WTC11 (cell line): ENCODE data around the gene FBRSL1.

Experiments
- CBFB ChIP-seq: sonication (generic); formaldehyde crosslinking; IDR thresholded peaks from 2 replicates; pipeline ENCODE4 v1.8.1; 2022; ENCODE audit warnings: mild to moderate bottlenecking, low read depth, missing genetic modification reagents
- SMAD4 ChIP-seq: sonication (generic); formaldehyde crosslinking; IDR thresholded peaks from 2 replicates; pipeline ENCODE4 v1.8.0; 2022; ENCODE audit warnings: mild to moderate bottlenecking, missing genetic modification reagents
- SP1 ChIP-seq: sonication (generic); formaldehyde crosslinking; conservative IDR thresholded peaks from 2 replicates; pipeline ENCODE4 v1.8.1; 2022; ENCODE audit warnings: missing genetic modification reagents
- TF ChIP-seq, protein P1 (sequence below): sonication (generic); formaldehyde crosslinking; IDR thresholded peaks from 2 replicates; pipeline ENCODE4 v1.8.1; 2023; ENCODE audit warnings: mild to moderate bottlenecking, missing genetic modification reagents

DNA sequence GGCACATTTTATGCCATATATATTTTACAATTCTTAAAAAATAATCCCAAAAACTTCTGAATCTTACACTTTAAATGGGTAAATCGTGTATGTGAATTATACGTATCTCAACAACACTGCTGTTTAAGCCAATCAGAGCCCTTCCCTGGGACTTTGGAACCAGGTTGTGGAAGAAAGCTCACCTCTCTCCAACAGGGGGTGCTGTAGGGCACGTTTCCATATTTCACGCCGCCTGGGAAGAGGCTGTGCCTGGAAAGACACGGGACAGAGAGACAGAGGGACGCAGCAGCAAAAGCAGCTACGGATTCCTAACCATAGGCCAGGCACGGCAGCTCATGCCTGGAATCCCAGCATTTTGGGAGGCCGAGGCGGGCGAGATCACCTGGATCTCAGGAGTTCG lies 29.4 kb upstream of the FBRSL1 start:
- no peak for TF ChIP-seq CBFB (CRISPR knock-in tag)
- TF ChIP-seq, protein P1, sequence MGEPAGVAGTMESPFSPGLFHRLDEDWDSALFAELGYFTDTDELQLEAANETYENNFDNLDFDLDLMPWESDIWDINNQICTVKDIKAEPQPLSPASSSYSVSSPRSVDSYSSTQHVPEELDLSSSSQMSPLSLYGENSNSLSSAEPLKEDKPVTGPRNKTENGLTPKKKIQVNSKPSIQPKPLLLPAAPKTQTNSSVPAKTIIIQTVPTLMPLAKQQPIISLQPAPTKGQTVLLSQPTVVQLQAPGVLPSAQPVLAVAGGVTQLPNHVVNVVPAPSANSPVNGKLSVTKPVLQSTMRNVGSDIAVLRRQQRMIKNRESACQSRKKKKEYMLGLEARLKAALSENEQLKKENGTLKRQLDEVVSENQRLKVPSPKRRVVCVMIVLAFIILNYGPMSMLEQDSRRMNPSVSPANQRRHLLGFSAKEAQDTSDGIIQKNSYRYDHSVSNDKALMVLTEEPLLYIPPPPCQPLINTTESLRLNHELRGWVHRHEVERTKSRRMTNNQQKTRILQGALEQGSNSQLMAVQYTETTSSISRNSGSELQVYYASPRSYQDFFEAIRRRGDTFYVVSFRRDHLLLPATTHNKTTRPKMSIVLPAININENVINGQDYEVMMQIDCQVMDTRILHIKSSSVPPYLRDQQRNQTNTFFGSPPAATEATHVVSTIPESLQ: no peak
- no peak for TF ChIP-seq SMAD4 (CRISPR knock-in tag)
- no peak for TF ChIP-seq SP1
